ENCODE results near the gene ASMT.

DNA sequence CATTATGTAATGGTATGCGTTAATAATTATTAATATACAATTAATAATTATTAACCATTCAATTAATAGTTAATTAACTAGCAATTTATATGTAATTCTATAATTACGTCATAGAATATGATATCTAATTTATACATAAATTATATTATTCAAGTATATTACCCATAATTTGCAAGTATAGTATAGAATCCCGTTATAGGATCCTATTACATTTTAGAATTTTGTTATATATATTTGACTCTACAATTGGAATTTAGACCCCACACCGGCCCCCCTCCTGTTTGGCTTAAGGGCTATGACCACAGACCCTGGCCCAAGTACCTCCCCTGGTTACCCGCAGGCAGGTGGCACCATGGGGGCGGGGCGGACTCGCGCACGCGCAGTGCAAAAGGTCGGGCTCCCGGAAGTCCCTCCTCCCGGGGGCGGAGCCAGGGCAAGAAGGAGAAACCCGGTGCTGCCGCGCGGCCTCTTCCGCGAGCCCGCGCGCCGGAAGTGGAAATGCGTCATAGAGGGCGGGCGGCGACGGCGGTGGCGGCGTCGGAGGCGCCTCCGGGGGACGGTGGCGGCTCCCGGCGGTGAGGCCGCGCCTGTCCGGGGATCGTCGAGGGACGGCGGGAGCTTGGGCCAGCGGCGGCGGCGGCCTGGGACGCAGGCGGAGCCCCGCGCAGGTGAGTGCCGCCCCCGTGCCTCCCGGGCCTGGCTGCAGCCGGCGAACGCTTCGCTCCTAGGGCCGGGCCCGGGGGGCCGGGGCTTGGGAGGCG lies 23.6 kb upstream of the ASMT start, which contains the start of gene AKAP17A:
- peak in 1 of 2 experiments; percentile 18; a peak in 1 of 4 replicates for TF ChIP-seq EP300 (IDR thresholded peaks at IDR 0.05; ENCODE audit: borderline replicate concordance in 1 of 2, low read depth in 1 of 2, low read length in 1 of 2)
- no peak for TF ChIP-seq MEF2A (IDR thresholded peaks at IDR 0.05; ENCODE audit: borderline replicate concordance, low read depth)
- TF ChIP-seq, protein P1, sequence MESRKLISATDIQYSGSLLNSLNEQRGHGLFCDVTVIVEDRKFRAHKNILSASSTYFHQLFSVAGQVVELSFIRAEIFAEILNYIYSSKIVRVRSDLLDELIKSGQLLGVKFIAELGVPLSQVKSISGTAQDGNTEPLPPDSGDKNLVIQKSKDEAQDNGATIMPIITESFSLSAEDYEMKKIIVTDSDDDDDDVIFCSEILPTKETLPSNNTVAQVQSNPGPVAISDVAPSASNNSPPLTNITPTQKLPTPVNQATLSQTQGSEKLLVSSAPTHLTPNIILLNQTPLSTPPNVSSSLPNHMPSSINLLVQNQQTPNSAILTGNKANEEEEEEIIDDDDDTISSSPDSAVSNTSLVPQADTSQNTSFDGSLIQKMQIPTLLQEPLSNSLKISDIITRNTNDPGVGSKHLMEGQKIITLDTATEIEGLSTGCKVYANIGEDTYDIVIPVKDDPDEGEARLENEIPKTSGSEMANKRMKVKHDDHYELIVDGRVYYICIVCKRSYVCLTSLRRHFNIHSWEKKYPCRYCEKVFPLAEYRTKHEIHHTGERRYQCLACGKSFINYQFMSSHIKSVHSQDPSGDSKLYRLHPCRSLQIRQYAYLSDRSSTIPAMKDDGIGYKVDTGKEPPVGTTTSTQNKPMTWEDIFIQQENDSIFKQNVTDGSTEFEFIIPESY (IDR thresholded peaks at IDR 0.05; ENCODE audit: borderline replicate concordance, low read depth): no peak
- TF ChIP-seq, protein P2, sequence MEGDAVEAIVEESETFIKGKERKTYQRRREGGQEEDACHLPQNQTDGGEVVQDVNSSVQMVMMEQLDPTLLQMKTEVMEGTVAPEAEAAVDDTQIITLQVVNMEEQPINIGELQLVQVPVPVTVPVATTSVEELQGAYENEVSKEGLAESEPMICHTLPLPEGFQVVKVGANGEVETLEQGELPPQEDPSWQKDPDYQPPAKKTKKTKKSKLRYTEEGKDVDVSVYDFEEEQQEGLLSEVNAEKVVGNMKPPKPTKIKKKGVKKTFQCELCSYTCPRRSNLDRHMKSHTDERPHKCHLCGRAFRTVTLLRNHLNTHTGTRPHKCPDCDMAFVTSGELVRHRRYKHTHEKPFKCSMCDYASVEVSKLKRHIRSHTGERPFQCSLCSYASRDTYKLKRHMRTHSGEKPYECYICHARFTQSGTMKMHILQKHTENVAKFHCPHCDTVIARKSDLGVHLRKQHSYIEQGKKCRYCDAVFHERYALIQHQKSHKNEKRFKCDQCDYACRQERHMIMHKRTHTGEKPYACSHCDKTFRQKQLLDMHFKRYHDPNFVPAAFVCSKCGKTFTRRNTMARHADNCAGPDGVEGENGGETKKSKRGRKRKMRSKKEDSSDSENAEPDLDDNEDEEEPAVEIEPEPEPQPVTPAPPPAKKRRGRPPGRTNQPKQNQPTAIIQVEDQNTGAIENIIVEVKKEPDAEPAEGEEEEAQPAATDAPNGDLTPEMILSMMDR (IDR thresholded peaks at IDR 0.05): no peak
- peak; percentile 90 for TF ChIP-seq CHD2 (IDR thresholded peaks at IDR 0.05; ENCODE audit: low read length, partially characterized antibody)
- TF ChIP-seq SMC3 (IDR thresholded peaks at IDR 0.05; ENCODE audit: low read depth, low read length): no peak
- TF ChIP-seq, protein P3, sequence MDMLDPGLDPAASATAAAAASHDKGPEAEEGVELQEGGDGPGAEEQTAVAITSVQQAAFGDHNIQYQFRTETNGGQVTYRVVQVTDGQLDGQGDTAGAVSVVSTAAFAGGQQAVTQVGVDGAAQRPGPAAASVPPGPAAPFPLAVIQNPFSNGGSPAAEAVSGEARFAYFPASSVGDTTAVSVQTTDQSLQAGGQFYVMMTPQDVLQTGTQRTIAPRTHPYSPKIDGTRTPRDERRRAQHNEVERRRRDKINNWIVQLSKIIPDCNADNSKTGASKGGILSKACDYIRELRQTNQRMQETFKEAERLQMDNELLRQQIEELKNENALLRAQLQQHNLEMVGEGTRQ (IDR thresholded peaks at IDR 0.05; ENCODE audit: borderline replicate concordance, low read depth, low read length): no peak
- no peak for TF ChIP-seq RXRA (IDR thresholded peaks at IDR 0.05; ENCODE audit: borderline replicate concordance, low read depth)

Data from SK-N-SH (cell line).